Endothelial cell of umbilical vein (primary cell): ENCODE measurements around the gene USB1. TPM values are rescaled to one million over a fixed set of nuclear protein-coding genes. Genes with fewer than 3 reads are reported as not detected.

Source experiments
- BruUV-seq: library from RNA; stranded (reverse); fragments of 400-500 nt; replicated peaks from 2 replicates; lab custom pipeline; 2021; lab: Mats Ljungman, UMichigan
- CTCF ChIA-PET: fragments of 300-600, 350-600 bp; sonication (Branson Sonifier 250); formaldehyde crosslinking; loops from one replicate; lab custom pipeline; 2021; ENCODE audit warnings: antibody characterized with exemption, inconsistent platforms; lab: Charles Lee
- POLR2A ChIA-PET: fragments of 300-600, 350-600 bp; sonication (Branson Sonifier 250); formaldehyde crosslinking; loops from one replicate; lab custom pipeline; 2021; ENCODE audit warnings: antibody characterized with exemption, inconsistent platforms; lab: Charles Lee
- DNase-seq: peaks from one replicate; pipeline ENCODE4 v3.0.0-alpha.2; 2011; ENCODE audit warnings: low read depth, low spot score
- FAIRE-seq: peaks from 2 replicates; lab custom pipeline; 2011; peaks lifted over from hg19 to GRCh38; lab: Jason Lieb, UNC
- H2AFZ ChIP-seq: 2 replicates; pipeline ENCODE4 v1.6.0; 2012; ENCODE audit warnings: low read depth, low read length, control low read depth, inconsistent platforms
- H3K27ac ChIP-seq: 2 replicates; pipeline ENCODE4 v1.5.1; 2011; ENCODE audit warnings: low read depth, mild to moderate bottlenecking, control low read depth, low read length, moderate library complexity; ENCODE audit not compliant: insufficient read depth
- H3K27me3 ChIP-seq, 2 experiments: 2 replicates each; pipeline versions ENCODE4 v1.6.0 to v1.6.1; 2011; ENCODE audit warnings: low read length in 2 of 2, mixed read lengths in 1 of 2; ENCODE audit not compliant: control insufficient read depth in 2 of 2, insufficient read depth in 2 of 2
- H3K36me3 ChIP-seq, 2 experiments: 2 replicates in 1 of 2; 3 replicates in 1 of 2; pipeline ENCODE4 v1.5.1; 2011; ENCODE audit warnings: low read length in 2 of 2, mild to moderate bottlenecking in 1 of 2, moderate library complexity in 1 of 2; ENCODE audit not compliant: control insufficient read depth in 2 of 2, insufficient read depth in 2 of 2; ENCODE audit errors: extremely low read depth in 1 of 2
- H3K4me1 ChIP-seq: 3 replicates; pipeline ENCODE4 v1.5.1; 2011; ENCODE audit warnings: mild to moderate bottlenecking, low read length; ENCODE audit not compliant: control insufficient read depth, insufficient read depth; ENCODE audit errors: extremely low read depth
- H3K4me2 ChIP-seq: 2 replicates; pipeline ENCODE4 v1.6.1; 2011; ENCODE audit warnings: low read length, control low read depth, mixed read lengths; ENCODE audit not compliant: insufficient read depth
- H3K4me3 ChIP-seq, 3 experiments: fragments of 200-600 bp in 1 of 3; sonication (generic), shearing (Covaris generic) in 1 of 3; replicated peaks in 1 of 3; 2 replicates each; pipeline ENCODE4 v1.5.1; 2011 to 2016; ENCODE audit warnings: control low read depth in 3 of 3, low read length in 3 of 3, mild to moderate bottlenecking in 2 of 3, inconsistent platforms in 1 of 3, low read depth in 1 of 3, moderate library complexity in 1 of 3; ENCODE audit not compliant: insufficient read depth in 1 of 3
- H3K79me2 ChIP-seq: 2 replicates; pipeline ENCODE4 v1.6.0; 2012; ENCODE audit warnings: low read length, inconsistent platforms; ENCODE audit not compliant: control insufficient read depth, insufficient read depth
- H3K9ac ChIP-seq: replicated peaks from 2 replicates; pipeline ENCODE3; 2011; ENCODE audit warnings: low read length, control low read depth; ENCODE audit not compliant: insufficient read depth; ENCODE audit errors: extremely low read depth
- H3K9me1 ChIP-seq: replicated peaks from 3 replicates; pipeline ENCODE4 v1.6.0; 2011; ENCODE audit warnings: mild to moderate bottlenecking, low read length; ENCODE audit not compliant: control insufficient read depth, insufficient read depth; ENCODE audit errors: extremely low read depth
- H3K9me3 ChIP-seq: replicated peaks from 2 replicates; pipeline ENCODE4 v1.5.1; 2012; ENCODE audit warnings: low read length, inconsistent platforms; ENCODE audit not compliant: control insufficient read depth, insufficient read depth
- H4K20me1 ChIP-seq: replicated peaks from 2 replicates; pipeline ENCODE3; 2011; ENCODE audit warnings: mild to moderate bottlenecking, low read length; ENCODE audit not compliant: control insufficient read depth, insufficient read depth; ENCODE audit errors: extremely low read depth
- CTCF ChIP-seq, 2 donors: IDR thresholded peaks; 1 replicate in 1 of 2; 2 replicates in 1 of 2; pipeline ENCODE4 v1.5.1; 2011; ENCODE audit warnings: low read length in 2 of 2, mild to moderate bottlenecking in 2 of 2, moderate library complexity in 2 of 2, control low read depth in 1 of 2, inconsistent platforms in 1 of 2, low read depth in 1 of 2; ENCODE audit not compliant: insufficient read depth in 1 of 2; ENCODE audit errors: extremely low read depth in 1 of 2
- EZH2 ChIP-seq: IDR thresholded peaks from 2 replicates; pipeline ENCODE4 v1.6.1; 2012; ENCODE audit warnings: borderline replicate concordance, low read depth, mild to moderate bottlenecking, moderate library complexity, low read length, inconsistent platforms; ENCODE audit not compliant: severe bottlenecking
- MYC ChIP-seq: IDR thresholded peaks from one replicate; pipeline ENCODE4 v1.6.1; 2011; ENCODE audit warnings: mild to moderate bottlenecking, low read depth, low read length
- POLR2A ChIP-seq: IDR thresholded peaks from 2 replicates; pipeline ENCODE4 v1.6.1; 2012; ENCODE audit warnings: low read depth, mild to moderate bottlenecking, control low read depth, low read length
- dilution Hi-C: fragments of 300-500 bp; cut with MboI; formaldehyde crosslinking; loops from one replicate; pipeline ENCODE4 v1.15.0; 2019; ENCODE audit warnings: low sequenced_read_pairs; ENCODE audit not compliant: extremely low pct_ligation_motif_present
- intact Hi-C: fragments of 100-400 bp; cut with micrococcal nuclease; formaldehyde crosslinking; loops from one replicate; pipeline ENCODE4 v1.10.0; 2022
- polyA plus RNA-seq, 4 experiments: library from polyadenylated mRNA; depleted of rRNA in 3 of 4; stranded (reverse) in 3 of 4; unstranded in 1 of 4; fragments of >200 nt; gene quantifications; 2 replicates each; pipeline versions ENCODE4 v1.2.1 to v1.2.3, GENCODE V29; 2011 to 2012; ENCODE audit warnings: missing spikeins in 1 of 4
- total RNA-seq: library from RNA; stranded (reverse); gene quantifications from 2 replicates; pipeline ENCODE4 v1.2.3, GENCODE V29; 2021

The USB1 gene
- total and polyA plus RNA-seq, 2 donors (not counting 3 experiments of a cell fraction or from before 2014, with no cell fraction given) = 64.6 to 83.8 TPM

GRCh38 chr16:58009856-58010416 is 8.7 kb downstream of the USB1 start:
- no peak for TF ChIP-seq POLR2A
- TF ChIP-seq EZH2 = no peak
- no peak for TF ChIP-seq MYC
- no peak for TF ChIP-seq CTCF (IDR thresholded peaks at IDR 0.05; ENCODE audit: extremely low read depth in 1 of 2, insufficient read depth in 1 of 2, low read depth in 1 of 2, low read length in 2 of 2)
- H2AFZ ChIP-seq = no peak overlapping the region
- H3K79me2 ChIP-seq = no peaks in the 10 kb centered on the region
- H3K9ac ChIP-seq = no peak overlapping the region
- H3K27me3 ChIP-seq = no peaks in the 10 kb centered on the region
- H3K4me3 ChIP-seq = no peak overlapping the region
- no peaks in the 10 kb centered on the region for H3K9me1 ChIP-seq
- intact Hi-C loops = no loop called here
- peaks cover 8 to 20% of the 10 kb centered on the region in 2 experiments for H3K36me3 ChIP-seq
- FAIRE-seq (no peak), DNase-seq (no peak)
- no peaks in the 10 kb centered on the region for H4K20me1 ChIP-seq
- H3K4me2 ChIP-seq = no peak overlapping the region
- H3K27ac ChIP-seq = no peak overlapping the region
- BruUV-seq = no TSS peak
- dilution Hi-C loops = no loop called here
- no peaks in the 10 kb centered on the region for H3K9me3 ChIP-seq
- H3K4me1 ChIP-seq = peaks cover 3% of the 10 kb centered on the region
- ChIA-PET POLR2A (no interaction called here), CTCF (interaction anchor here (1.1 to 1.6 kb wide), 6 partner anchors 9 to 287 kb away, joined by 3 to 4 read pairs (median 3); no protein-coding TSS in a partner anchor)

GRCh38 chr16:58010886-58011285 is 9.7 kb downstream of the USB1 start:
- DNase-seq (no peak), FAIRE-seq (no peak)
- no peaks in the 10 kb centered on the region for H4K20me1 ChIP-seq
- no peaks in the 10 kb centered on the region for H3K79me2 ChIP-seq
- CTCF ChIA-PET = interaction anchor here (1.1 to 1.6 kb wide), 5 partner anchors 9 to 288 kb away, joined by 3 to 4 read pairs (median 3); no protein-coding TSS in a partner anchor
- H2AFZ ChIP-seq = no peak overlapping the region
- H3K4me2 ChIP-seq = no peak overlapping the region
- no peaks in the 10 kb centered on the region for H3K27me3 ChIP-seq
- H3K36me3 ChIP-seq = peaks cover 8 to 20% of the 10 kb centered on the region in 2 experiments
- intact Hi-C loops = no loop called here
- H3K9me1 ChIP-seq = no peaks in the 10 kb centered on the region
- TF ChIP-seq CTCF (IDR thresholded peaks at IDR 0.05; ENCODE audit: extremely low read depth in 1 of 2, insufficient read depth in 1 of 2, low read depth in 1 of 2, low read length in 2 of 2) = no peak
- peaks cover 3% of the 10 kb centered on the region for H3K4me1 ChIP-seq
- H3K27ac ChIP-seq = no peak overlapping the region
- no peaks in the 10 kb centered on the region for H3K9me3 ChIP-seq
- H3K4me3 ChIP-seq = no peak overlapping the region
- POLR2A ChIA-PET = no interaction called here
- BruUV-seq = no TSS peak
- dilution Hi-C loops = no loop called here
- no peak overlapping the region for H3K9ac ChIP-seq
